IPS-11a (cell line): ENCODE data around the gene DLG4.

Source experiments
- H3K4me3 ChIP-seq: one replicate; pipeline ENCODE4 v1.5.1; 2013; ENCODE audit warnings: low read depth, low read length, control low read depth

Gene DLG4

DNA sequence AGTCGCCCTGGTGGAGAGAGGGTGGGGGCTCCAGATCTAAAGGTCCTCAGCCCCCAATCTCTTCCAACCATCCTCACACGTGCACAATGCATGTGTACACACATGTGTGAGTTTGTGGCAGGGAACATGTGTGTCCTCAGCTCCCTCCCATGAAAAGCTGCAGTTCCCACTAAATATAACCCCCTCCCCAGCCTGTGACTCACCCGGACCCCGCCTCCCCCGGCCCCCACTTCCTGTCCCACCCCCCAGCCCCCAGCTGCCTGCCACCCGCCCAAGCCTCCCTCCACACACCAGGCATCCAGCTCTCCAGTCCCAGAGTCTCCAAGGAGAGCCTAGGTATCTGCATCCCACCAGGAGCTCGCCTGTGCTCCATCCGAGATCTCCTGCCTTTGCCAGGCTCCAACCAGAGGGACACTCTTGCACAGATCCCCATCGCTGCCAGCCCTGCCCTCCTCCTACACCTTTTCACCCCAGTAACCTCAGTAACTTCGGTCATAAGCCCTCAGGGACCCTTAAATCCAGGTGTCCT lies 3.9 kb downstream of the DLG4 start:
- H3K4me3 ChIP-seq: peak overlapping the region; percentile 33

DNA sequence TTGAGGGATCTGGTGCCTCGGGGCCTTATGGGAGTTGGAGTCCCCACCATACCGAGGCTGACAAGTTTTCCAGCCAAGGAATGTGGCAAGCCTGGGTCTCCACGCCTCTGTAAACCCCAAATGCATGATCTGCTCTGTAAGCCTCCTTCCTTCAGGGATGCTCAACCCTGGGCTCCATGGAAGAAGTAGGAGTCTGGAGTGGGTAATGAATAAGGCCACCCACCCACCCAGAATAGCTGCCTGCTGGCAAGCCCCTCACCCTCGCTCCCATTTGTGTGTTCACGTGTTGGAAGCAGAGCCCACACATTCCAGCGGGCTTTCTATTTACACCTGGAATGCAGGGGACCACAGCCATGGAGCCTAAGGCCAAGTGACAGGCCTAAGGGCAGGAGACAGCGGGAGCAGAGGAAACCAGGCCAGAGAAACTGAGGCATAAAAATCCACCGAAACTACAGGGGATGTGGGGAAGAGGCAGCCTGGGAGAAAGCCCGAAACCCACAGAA lies 4.4 kb downstream of the DLG4 start:
- H3K4me3 ChIP-seq: peak overlapping the region; percentile 25

DNA sequence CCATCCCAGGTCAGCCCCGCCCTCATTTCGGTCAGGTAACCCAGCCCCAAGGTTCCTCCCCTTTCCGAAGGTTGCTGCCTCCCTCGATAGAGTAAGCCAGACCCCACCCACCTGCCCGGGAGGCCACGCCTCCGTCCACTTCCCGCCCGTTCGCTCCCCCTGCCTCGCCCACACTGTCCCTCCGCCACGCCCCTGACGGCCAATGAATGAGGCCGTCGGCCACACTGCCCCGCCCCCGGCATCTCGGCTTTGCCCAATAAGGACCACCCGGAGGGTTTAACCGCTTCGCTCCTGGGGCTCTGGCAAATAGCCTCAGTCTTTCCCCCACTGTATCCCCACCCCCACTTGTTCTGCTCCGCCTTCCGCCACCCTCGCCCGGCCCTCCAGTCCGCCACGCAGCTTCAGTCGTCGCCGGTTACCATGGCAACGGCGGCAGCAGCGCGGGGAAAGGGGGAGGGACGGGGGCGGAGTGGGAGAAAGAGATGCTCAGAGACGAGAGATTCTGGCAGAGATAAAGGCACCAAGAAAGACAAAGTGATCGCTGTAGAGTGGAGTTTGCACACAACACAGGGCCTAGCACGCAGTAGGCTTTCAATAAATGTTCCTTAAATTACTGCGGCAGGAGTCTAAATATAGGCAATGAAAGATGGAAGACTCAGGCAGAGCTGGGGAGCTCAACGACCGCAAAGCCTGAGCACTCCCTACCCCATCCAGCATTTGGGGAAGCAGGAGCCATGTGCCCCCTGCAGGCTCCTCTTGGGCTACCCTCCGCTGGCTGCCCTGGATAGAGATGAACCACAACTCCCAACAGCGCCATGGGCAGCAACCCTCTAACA lies 5.1 kb downstream of the DLG4 start:
- H3K4me3 ChIP-seq: peak overlapping the region; percentile 41

DNA sequence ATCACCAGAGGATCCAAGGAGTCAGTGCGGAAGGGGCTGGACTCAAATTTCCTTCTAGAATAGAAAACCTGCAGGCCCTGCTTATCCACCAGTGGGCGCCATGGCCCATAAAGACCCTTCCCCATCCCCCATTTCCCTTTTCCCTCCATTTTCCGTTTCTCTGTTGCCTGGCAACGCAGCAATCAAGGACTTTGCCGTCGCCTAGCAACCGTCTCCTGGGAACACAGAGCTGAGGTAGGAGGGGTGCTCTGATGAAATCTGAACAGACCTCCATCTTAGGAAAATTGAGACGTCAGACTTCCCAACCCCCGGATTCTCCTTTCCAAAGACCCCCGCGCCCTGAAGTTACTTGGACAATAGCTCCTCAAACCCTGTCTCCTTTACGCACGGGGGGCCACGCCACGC lies 5.7 kb downstream of the DLG4 start:
- H3K4me3 ChIP-seq: peak overlapping the region; percentile 41

DNA sequence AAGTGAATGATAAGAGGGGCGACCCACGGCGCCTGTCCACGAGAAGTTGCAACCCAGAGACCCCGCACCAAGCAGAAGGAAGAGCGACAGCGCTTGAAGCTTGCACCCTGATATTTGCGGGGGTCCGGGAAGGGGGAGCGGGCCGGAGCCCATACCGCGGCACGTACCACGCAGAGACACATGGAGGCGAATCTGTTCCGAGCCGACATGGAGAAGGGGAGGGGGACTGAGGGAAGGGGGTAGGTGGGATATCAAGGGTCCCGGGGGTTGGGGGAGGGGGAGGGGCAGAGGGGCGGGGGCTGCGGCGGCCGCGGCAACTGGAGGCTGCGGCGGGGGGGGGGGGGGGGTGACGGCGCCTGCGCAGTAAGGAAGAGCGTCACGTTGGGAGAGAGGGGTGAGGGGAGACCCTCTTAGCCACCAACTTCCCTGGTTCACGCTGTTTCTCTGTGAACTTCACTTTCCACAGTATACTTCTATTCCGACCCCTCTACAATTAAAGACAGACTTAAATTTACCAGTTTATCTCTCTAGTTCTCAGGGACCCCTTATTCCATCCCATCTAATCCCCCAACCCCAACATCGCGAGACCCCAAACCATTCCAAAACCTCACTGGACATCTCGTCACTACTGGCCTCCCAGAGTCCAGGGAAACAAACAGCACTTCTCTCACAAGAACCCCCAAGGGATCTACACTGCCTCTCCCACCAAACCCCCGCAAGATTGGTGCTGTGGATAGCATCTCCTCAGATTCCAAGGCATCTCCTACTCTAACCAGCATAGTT lies 8.0 kb downstream of the DLG4 start:
- peak overlapping the region; percentile 44 for H3K4me3 ChIP-seq

DNA sequence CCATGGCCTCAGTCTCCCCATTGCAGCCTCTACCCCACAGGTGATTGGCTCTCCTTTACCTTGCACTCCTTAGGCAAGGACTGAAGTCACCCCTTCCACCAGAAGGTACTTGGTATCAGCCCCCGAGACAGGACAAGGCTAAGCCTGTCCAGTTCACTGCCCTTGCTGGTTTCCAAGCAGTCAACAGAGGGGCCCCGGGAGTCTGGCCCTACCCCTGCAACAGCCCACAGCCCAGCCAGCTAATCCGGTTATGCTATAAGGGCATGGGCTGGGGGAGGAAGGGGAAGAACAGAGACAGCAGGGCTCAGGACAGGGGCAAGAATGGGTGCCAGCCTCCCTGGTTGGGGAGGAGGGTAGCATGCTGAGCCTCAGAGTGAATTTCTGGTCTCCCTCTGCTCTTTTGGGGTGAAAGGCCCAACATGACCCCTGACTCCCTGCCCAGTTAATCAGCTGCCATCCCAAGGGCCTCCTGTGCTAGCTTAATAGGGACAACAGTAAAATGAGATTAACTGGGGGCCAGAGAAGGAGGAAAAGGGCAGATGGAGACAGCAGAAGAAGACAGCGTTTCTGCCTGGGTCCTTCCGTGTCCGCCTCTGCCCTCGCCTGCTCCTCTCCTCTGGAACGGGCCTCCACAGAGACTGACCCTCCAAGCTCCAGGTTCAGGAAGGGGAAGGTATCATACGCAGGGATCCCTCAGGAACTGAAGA lies 10.7 kb downstream of the DLG4 start:
- H3K4me3 ChIP-seq: no peak overlapping the region

DNA sequence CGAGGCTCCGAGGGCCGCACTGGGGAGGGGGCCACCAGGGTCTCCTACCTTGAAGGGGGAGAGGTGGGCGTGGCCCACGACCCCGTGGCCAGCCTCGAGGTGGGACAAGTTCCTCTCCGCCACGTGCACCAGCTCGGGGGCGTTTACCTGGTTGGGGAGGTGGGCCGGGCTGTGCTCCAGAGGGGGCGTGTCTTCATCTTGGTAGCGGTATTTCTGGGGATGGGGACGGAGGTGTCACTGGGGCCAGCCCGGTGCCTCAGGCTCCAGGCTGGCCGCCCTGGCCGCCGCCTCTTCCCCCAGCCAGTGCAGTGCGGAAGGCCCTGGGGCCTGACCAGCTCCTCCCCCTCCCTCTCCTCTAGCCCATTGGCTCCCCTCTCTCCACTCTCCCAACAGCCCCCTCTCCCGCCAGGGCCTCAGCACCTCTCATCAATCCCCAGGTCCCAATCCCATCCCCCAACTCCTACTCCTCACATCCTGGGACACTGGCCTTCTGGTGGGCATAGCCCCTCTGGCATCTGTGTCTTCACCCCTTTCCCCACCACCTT lies 11.5 kb downstream of the DLG4 start:
- H3K4me3 ChIP-seq: no peak overlapping the region

DNA sequence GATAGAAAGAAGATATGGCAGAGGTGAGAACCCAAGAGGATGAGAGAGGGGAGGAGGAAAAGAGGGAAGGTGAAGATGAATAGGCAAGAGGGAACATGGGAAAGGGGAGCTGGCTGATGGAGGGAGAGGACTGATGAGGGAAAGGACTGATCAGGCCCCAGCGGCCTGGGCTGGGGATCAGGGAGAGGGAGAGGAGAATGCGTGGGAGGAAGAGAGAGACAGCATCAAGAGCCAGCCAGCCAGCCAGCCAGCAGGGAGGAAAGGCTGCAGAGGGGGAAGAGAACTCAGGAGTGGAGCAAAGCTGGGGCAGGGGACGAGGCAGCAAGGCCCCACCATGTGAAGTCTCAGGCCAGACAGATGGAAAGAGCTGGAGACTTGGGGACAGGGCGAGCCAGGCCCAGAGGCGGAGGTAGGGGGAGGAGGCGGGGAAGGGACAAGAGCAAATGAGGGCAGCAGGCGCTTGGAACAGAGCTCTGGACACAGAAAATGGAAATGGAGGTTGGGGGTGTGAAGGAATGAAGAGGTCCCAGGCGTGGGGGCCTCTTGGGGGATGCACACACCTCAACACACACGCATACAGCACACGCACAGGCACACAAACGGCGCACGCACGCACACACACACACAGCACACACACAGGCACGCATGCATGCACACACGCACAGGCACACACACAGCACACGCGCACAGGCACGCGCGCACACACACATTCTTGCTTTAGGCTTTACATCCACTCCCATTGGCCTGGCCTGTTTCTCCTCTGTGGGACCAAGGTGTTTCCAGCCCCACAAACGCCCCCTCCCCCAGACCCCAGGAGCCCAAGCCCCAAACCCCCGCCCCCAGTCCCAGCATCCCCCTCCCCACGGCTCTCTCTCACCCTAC lies 12.3 kb downstream of the DLG4 start:
- no peak overlapping the region for H3K4me3 ChIP-seq

DNA sequence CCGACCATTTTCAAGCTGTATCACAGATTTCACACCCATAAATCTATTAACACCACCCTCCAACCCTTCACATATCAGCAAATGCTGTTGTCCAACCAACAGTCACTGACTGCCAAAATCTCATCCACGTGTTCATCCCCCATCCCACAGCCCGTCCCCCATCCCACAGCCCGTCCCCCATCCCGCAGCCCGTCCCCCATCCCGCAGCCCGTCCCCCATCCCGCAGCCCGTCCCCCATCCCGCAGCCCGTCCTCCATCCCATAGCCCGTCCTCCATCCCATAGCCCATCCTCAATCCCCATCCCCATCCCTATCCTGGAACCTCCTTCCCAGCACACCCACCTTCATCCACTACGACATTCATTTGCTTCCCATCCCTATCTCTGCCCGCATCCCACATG lies 14.1 kb downstream of the DLG4 start:
- peak overlapping the region; percentile 31 for H3K4me3 ChIP-seq

DNA sequence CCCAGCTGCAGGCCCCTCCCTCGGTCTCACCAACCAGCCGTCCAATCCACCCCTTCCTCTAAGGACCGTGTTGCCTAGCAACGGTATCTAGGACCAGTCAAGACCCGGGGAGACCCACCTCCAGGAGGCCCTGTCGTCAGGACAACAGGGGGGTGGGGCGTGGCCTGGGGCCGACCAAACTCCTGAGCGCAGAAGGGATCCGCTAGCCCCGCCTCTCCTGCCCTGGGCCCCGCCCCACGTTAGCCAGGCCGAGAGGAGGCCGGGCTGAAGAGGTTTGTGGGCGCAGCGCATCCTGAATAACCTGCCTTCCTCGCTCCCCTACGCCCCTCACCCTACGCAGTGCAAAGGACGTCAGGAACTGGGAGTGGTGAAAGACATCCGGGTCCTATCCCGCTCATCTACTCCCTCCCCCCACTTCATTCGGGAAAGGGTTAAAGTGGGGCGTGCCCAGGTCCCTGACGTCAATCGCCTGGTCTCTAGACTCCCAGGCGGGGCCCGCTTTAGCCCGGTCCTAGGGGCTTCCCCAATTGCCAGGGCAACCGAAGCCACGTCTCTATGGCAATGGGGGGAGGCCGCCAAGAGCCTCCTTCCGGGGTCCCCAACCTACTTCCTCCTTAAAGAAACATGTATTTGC lies 14.7 kb downstream of the DLG4 start:
- H3K4me3 ChIP-seq: peak overlapping the region; percentile 46

DNA sequence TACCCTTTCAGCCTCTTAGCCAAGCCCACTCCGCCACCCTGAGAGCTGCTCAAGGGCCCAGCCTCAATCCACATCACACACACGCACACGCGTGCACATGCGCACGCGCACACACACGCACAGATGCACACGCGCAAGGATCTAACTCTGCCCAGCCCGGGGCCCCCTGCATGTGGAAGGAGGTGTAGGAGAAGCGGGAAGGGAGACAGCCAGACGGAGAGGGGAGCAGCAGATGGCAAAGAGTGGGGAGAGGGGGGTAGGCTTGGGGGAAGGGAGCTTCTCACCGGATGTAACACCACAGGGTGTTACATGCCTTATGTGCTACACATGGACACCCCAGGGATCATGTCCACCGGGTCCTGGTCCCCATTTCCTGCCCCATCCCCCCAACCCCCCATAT lies 15.3 kb downstream of the DLG4 start:
- peak overlapping the region; percentile 46 for H3K4me3 ChIP-seq

DNA sequence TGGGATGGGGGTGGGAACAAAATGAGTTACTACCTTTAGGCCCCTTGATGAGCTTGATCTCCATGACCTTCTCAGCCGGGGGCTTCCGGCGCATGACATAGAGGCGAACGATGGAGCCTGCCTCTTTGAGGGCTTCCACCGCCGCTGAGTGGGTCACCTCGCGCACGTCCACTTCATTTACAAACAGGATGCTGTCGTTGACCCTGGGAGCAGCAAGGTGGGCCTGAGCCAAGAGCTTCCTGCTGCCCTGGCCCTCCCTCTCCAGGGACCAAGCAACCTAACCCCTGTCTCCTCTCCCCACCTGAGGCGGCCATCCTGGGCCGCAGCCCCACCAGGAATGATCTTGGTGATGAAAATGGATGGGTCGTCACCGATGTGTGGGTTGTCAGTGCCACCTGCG lies 16.2 kb downstream of the DLG4 start:
- H3K4me3 ChIP-seq: no peak overlapping the region

DNA sequence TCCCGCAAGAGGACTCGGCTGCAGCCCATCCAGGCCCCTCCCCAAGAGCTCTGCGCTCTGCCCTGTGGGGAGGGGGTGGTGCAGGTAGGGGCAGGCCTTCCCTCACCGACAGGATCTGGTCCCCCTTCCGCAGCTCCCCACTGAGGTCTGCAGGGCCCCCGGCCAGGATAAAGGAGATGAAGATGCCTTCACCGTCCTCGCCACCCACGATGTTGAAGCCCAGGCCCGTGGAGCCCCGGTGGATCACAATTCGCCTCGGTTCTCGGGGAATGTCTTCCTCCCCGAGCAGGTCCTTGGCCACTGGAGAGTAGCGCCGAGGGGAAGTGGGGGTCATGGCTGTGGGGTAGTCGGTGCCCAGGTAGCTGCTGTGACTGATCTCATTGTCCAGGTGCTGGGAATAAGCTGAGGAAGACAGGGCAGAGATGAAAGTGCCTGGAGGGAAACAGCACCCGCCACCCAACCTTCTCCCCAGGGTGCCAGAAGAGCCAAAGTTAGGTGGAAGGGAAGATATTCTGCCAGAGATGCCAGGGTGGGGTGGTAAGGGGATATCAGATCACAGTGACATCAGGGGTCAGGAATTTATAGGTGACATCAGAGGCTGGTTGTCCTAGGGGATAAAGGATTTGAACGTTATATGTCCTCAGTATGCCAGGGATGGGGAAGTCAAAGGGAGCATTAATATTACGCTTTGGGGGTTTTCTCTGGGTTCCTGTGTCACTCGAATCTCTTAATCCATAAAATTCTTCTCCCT lies 22.8 kb downstream of the DLG4 start:
- H3K4me3 ChIP-seq: no peak overlapping the region

DNA sequence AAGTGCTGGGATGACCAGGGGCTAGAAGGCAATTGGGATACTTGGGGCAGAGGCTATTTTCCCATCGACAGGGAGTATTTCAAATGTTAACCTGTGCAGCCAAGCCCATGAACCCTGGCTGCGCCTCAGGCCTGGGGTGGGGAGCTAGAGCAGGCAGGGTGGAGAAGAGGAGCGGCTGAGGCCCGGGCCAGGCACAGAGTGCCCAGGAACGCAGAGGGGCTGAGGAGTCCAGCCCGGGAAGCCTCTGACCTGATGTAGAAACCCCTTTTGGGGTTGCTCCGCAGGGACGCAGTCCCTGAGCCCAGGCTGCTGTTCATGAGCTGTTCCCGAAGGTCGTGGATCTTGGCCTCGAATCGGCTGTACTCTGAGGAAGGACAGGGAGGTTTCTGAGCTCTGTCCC lies 23.7 kb downstream of the DLG4 start:
- no peak overlapping the region for H3K4me3 ChIP-seq

DNA sequence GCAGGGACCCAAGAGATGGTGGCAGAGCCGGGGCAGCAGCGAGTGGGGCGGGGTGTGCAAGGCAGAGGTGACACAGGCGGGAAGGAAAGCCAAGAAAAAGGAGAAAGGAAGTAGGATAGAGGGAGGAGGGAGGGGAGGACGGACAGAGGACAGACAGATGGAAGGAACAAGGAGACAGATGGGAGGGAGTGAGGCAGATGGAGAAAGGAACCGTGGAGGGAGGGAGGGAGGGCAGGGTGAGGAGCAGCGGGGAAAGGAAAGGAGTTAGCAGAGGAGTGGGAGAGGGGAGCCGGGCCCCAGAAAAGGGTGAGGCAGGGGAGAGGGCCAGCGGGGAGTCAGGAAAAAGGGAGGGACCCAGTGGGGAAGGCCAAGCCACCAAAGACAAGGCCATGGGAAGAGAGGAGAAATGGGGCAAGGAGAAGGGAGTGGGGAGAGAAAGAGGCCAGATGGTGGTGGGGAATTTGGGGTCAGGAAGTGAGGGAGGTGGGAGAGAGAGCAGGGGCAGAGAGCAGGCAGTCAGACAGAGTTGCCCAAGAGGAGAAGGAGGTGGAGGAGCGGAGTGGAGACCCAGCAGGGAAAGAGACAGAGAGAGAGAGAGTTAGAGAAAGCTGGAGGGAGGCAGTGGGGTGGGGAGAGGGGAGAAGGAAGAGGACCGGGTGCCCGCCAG lies 27.2 kb downstream of the DLG4 start:
- H3K4me3 ChIP-seq: no peak overlapping the region

DNA sequence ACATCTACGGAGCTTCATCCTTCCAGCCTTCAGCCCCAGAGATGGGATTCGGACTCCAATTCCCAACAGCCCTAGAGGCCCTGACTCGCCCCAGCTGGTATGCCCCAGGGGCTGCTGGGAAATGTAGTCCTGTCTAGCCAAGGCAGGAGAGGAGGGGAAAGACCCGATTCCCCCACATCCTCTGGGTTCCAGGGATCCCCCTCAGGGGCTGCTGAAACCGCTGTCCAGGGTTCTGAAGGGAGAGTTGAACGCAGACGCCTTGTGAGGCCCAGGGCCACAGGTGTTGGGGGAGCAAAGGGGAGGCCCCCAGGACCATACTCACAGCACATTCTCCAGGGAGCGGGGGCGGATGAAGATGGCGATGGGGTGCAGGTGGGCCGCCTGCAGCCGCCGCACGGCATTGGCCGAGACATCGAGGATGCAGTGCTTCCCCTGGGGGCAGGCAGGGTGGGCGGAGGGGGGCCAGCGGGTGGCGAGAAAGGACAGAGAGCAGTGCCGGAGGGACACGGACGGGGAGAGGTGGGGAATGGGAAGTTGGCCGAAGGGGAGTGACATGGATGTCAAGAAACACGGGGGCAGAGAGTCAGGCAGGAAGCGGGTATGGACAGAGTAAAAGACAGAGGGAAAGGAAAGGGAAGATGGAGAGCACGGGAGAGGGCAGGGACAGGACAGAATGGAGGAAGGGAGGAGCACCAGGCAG lies 27.9 kb downstream of the DLG4 start:
- no peak overlapping the region for H3K4me3 ChIP-seq

DNA sequence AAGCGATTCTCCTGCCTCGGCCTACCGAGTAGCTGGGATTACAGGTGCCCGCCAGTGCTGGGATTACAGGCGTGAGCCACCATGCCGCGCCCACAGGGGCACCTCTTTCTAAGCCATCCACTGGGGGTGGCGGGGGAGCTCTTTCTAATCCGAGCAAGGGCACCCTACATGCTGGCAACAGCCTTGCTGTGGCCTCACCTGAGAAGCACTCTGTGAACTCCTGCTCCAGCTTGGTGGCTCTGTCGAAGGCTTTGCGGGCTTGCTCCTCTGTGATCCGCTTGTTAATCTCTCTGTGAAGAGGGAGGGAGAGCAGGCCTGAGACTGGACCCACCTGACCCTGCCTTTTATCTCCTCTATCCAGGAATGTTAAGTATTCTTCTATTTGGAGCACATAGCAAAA lies 28.6 kb downstream of the DLG4 start:
- no peak overlapping the region for H3K4me3 ChIP-seq
